ENCODE measurements around the gene PCBP3. TPM values are rescaled to one million over a fixed set of nuclear protein-coding genes. Genes with fewer than 3 reads are reported as not detected.

The PCBP3 gene
- total RNA-seq, 2 experiments from 2014 or later: 4.8 to 5.8 TPM

DNA sequence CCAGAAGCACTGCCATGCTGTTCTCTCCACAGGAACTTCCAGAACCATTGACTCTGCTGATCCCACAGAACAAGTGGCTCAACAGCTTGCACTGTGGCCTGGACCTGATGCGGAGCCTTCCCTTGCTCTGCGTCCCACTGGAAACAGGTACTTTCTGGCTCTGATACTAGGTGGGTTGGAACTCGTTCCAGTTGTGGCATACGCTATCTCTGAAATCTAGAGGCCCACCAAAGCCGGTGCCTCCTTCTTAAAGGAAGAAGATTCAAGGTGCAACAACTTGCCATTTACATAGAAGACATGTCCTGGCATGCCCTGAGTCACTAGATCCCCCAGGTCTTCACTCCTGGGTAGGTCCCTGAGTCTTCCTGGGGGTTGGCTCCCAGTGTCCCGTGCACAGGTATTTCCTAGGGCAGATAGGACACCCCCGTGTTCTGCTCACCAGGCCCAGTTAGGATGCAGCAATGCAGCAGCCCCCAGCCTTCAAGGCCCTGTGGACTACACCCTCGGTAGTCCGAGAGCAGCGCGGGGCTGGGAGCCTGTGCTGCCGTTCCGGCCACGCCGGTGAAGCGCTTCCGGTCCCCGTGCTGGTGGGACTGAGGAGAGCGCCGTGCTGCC is 10.8 kb upstream of the PCBP3 start:
- H3K4me3 Mint-ChIP-seq: no peak overlapping the region
- no peaks in the 10 kb centered on the region for H3K27me3 Mint-ChIP-seq
- DNase-seq: no peak
- ChIA-PET POLR2A (no interaction called here), CTCF (no interaction called here)
- H3K36me3 Mint-ChIP-seq (ENCODE audit: low read depth): no peaks in the 10 kb centered on the region
- H3K27ac Mint-ChIP-seq: no peak overlapping the region
- H3K4me1 Mint-ChIP-seq: peaks cover 3% of the 10 kb centered on the region
- H3K9me3 Mint-ChIP-seq: no peaks in the 10 kb centered on the region

DNA sequence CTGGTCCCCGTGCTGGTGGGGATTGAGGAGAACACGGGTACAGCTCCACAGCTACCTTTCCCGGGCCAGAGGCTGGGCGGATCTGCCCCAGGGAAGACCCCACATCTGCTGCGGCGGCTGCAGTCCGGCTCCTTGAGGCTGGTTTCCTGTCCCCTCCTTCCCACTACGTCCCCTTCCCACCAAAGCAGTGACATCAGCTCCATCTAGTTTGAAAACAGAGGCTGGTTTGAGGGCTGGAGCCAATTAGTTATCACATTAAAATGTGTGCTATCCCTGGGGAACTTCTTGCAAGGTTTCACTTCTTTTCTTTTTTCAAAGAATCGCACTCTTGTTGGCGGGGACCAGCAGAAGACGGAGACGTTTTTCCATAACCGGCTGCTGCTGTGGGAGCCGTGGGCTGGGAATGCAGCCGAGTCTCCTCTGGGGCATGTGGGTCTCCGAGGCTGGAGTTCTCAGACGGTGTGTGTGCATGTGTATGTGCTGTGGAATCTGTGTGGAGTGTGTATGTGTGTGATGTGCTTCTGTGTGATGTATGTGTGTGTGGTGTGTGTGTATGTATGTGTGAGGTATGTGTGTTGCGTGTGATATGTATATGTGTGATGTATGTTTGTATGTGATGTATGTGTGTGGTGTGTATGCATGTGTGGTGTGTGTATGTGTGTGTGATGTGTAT is 8.9 kb upstream of the PCBP3 start:
- peaks cover 10% of the 10 kb centered on the region for H3K4me1 Mint-ChIP-seq

GRCh38 chr21:45635271-45636151 is 8.0 kb upstream of the PCBP3 start:
- no peaks in the 10 kb centered on the region for H3K9me3 Mint-ChIP-seq
- H3K27ac Mint-ChIP-seq: no peak overlapping the region
- H3K36me3 Mint-ChIP-seq (ENCODE audit: low read depth): no peaks in the 10 kb centered on the region
- CTCF ChIA-PET: no interaction called here
- DNase-seq: no peak
- H3K4me3 Mint-ChIP-seq: no peak overlapping the region
- POLR2A ChIA-PET: no interaction called here
- peaks cover 17% of the 10 kb centered on the region for H3K4me1 Mint-ChIP-seq
- H3K27me3 Mint-ChIP-seq: peaks cover 3% of the 10 kb centered on the region

More for the DNA sequence above, 8.9 kb upstream of the PCBP3 start:
- DNase-seq: no peak
- no peak overlapping the region for H3K27ac Mint-ChIP-seq
- no peaks in the 10 kb centered on the region for H3K9me3 Mint-ChIP-seq
- H3K4me3 Mint-ChIP-seq: no peak overlapping the region
- CTCF ChIA-PET: no interaction called here
- H3K27me3 Mint-ChIP-seq: peaks cover 3% of the 10 kb centered on the region
- POLR2A ChIA-PET: no interaction called here
- no peaks in the 10 kb centered on the region for H3K36me3 Mint-ChIP-seq (ENCODE audit: low read depth)

DNA sequence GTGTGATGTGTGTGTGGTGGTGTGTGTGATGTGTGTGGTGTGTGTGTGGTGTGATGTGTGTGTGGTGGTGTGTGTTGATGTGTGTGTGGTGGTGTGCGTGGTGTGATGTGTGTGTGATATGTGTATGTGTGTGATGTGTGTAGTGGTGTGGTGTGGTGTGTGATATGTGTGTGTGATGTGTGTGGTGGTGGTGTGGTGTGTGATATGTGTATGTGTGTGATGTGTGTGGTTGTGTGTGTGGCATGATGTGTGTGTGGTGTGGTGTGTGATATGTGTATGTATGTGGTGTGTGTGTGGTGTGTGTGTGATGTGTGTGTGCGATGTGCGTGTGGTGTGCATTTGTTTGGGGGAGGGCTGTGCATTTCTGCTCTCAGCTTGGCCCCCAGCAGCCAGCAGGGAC is 7.1 kb upstream of the PCBP3 start:
- Mint-ChIP-seq H3K27me3 (peaks cover 3% of the 10 kb centered on the region), H3K4me3 (no peak overlapping the region), H3K36me3 (ENCODE audit: low read depth) (no peaks in the 10 kb centered on the region), H3K9me3 (no peaks in the 10 kb centered on the region), H3K4me1 (peaks cover 21% of the 10 kb centered on the region), H3K27ac (no peak overlapping the region)
- no peak for DNase-seq
- CTCF ChIA-PET: no interaction called here
- POLR2A ChIA-PET: no interaction called here

DNA sequence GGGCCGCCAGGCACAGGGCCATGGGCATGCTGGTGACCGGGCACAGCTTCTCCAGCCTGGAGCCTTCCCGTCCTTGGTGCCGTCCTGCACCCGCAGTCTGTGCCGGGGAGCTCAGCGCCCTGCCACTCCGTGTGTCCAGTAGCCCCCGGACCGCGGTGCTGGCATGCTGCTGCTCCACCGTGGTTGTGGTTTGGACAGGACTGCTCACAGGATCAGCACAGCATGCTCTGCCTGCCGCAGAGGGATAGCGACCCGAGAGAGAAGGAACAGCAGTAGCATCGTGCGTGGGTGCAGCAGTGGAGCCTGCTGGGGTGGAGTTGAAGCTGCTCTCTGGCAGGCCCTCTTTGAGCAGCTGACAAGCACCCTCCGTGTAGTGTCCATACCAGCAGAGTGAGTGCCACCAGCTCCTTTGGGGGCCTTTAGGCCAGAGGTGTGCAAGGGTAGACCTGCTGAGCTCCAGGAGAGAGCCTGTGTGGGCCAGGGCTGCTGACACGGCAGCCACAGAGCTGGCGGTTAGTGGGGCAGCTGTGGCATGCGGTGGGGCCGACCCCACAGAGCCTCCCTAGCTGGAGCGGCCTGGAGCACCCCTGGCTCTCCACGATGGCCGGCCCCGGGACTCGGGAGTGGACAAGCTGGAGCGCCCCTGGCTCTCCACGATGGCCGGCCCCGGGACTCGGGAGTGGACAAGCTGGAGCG is 6.4 kb upstream of the PCBP3 start:
- Mint-ChIP-seq H3K36me3 (ENCODE audit: low read depth) (no peaks in the 10 kb centered on the region), H3K4me1 (peaks cover 21% of the 10 kb centered on the region), H3K9me3 (no peaks in the 10 kb centered on the region), H3K27me3 (peaks cover 3% of the 10 kb centered on the region), H3K27ac (no peak overlapping the region), H3K4me3 (no peak overlapping the region)
- DNase-seq: no peak
- ChIA-PET CTCF (interaction anchor here (1.8 kb wide), 1 partner anchor 52 kb away, joined by 3 read pairs; no protein-coding TSS in a partner anchor), POLR2A (no interaction called here)

- H3K36me3 Mint-ChIP-seq (ENCODE audit: low read depth): no peaks in the 10 kb centered on the region
- no peak for DNase-seq
- no peak overlapping the region for H3K4me3 Mint-ChIP-seq
- H3K4me1 Mint-ChIP-seq: peaks cover 20% of the 10 kb centered on the region
- H3K9me3 Mint-ChIP-seq: no peaks in the 10 kb centered on the region
- no peak overlapping the region for H3K27ac Mint-ChIP-seq
- ChIA-PET CTCF (interaction anchor here (1.8 kb wide), 1 partner anchor 53 kb away, joined by 3 read pairs; no protein-coding TSS in a partner anchor), POLR2A (no interaction called here)
- peaks cover 3% of the 10 kb centered on the region for H3K27me3 Mint-ChIP-seq
Observed at GRCh38 chr21:45637883-45638282, 5.6 kb upstream of the PCBP3 start.

GRCh38 chr21:45638707-45639106 is 4.8 kb upstream of the PCBP3 start:
- H3K4me3 Mint-ChIP-seq: no peak overlapping the region
- H3K4me1 Mint-ChIP-seq: peaks cover 20% of the 10 kb centered on the region
- H3K36me3 Mint-ChIP-seq (ENCODE audit: low read depth): no peaks in the 10 kb centered on the region
- H3K27me3 Mint-ChIP-seq: peaks cover 3% of the 10 kb centered on the region
- no peaks in the 10 kb centered on the region for H3K9me3 Mint-ChIP-seq
- DNase-seq: no peak
- CTCF ChIA-PET: interaction anchor here (1.8 kb wide), 1 partner anchor 54 kb away, joined by 3 read pairs; no protein-coding TSS in a partner anchor
- POLR2A ChIA-PET: no interaction called here
- no peak overlapping the region for H3K27ac Mint-ChIP-seq

DNA sequence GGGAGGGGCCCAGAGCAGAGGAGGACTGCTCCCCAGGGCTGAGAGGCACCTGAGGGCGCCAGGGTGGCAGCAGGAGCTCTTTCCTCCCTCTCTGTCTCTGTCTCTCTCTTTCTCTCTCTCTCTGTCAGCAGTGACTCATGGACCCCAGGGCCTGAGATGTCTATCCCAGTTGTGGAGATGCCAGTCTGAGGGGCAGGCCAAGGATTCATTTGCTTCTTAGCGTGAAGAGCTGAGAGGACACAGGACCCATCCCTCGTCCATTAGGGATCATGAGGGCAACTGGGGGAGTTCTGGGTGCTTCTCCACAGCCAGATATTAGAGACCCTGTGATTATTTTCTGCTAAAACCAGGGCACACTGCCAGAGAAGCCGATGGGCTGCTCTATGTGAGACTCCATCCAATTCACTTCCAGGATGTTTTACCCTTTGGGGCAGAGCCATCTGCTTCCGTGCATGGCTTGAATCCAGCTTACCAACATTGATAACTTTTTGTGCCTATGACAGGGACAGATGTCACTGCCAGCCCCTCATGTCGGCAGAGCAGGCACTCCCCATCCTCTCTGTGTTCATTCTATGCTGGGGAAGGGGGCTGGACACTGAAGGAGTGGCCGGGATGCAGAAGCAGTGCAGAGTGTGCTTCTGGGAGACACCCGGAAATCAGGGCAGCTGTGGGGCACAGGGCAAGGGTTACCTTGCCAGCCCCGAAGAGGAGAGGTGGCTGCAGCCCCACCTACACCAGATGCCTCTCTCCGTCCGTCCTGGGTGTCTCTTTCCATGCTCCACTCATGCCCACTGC is 4.1 kb upstream of the PCBP3 start:
- Mint-ChIP-seq H3K36me3 (ENCODE audit: low read depth) (no peaks in the 10 kb centered on the region), H3K27me3 (peaks cover 3% of the 10 kb centered on the region), H3K4me1 (peaks cover 22% of the 10 kb centered on the region), H3K4me3 (no peak overlapping the region), H3K9me3 (no peaks in the 10 kb centered on the region), H3K27ac (peak overlapping the region; percentile 27)
- ChIA-PET CTCF (interaction anchor here (1.3 to 1.8 kb wide), 2 partner anchors 54 to 60 kb away, joined by 3 read pairs; no protein-coding TSS in a partner anchor), POLR2A (no interaction called here)
- DNase-seq: no peak

DNA sequence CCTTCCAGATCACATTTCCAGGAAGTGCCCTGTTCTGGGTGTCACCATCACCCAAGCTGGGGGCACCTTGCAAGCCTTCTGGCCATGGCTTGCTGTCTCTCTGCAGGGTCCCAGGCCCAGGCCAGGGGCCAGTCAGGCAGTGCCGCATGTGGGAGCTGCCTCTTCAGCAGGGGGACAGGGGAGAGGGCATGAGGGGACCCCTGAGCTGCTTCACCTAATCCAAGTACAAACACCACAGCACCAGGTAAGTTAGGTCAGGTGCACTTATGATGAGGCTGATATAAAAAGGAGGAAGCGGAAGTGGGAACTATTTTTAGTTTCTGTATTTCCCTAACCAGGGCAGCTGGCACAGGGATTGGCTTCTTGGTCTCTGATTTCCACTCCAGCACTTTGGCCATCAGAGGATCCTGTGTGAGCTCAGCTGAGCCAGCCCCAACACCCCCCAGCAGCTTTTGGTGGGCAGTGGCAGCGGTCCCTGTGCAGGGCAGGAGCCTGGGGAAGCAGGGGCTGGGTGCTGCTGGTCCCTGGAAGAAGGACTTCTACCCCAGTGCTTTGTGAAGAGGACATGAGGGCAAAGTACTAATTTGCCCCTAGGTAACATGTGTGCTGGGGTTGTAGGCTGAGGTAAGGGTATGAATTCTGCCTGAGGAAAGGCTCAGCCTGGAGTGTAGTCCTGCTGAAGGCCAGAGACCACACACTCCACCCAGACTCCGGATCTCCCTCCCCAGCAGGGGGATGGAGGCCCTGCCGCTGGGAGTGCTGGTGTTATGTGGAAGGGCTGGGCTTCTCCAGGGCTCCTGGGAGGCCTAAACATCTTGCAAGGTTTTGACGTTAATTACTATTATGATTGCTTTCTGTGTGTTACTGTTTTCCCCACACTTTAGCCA is 3.3 kb upstream of the PCBP3 start:
- ChIA-PET CTCF (interaction anchor here (1.3 kb wide), 1 partner anchor 59 kb away, joined by 3 read pairs; no protein-coding TSS in a partner anchor), POLR2A (no interaction called here)
- DNase-seq: no peak
- peaks cover 29% of the 10 kb centered on the region for H3K4me1 Mint-ChIP-seq
- no peaks in the 10 kb centered on the region for H3K36me3 Mint-ChIP-seq (ENCODE audit: low read depth)
- H3K27me3 Mint-ChIP-seq: peaks cover 8% of the 10 kb centered on the region
- H3K4me3 Mint-ChIP-seq: no peak overlapping the region
- no peaks in the 10 kb centered on the region for H3K9me3 Mint-ChIP-seq
- no peak overlapping the region for H3K27ac Mint-ChIP-seq

GRCh38 chr21:45640888-45641479 is 2.5 kb upstream of the PCBP3 start:
- peaks cover 34% of the 10 kb centered on the region for H3K4me1 Mint-ChIP-seq
- no peak for DNase-seq
- ChIA-PET POLR2A (no interaction called here), CTCF (interaction anchor here (0.7 to 1.2 kb wide), 3 partner anchors 11 to 101 kb away, joined by 3 read pairs; no protein-coding TSS in a partner anchor)
- no peaks in the 10 kb centered on the region for H3K9me3 Mint-ChIP-seq
- peaks cover 2% of the 10 kb centered on the region for H3K36me3 Mint-ChIP-seq (ENCODE audit: low read depth)
- peak overlapping the region; percentile 56 for H3K4me3 Mint-ChIP-seq
- H3K27ac Mint-ChIP-seq: no peak overlapping the region
- H3K27me3 Mint-ChIP-seq: peaks cover 13% of the 10 kb centered on the region

GRCh38 chr21:45641480-45642035 is 2.0 kb upstream of the PCBP3 start:
- peaks cover 34% of the 10 kb centered on the region for H3K4me1 Mint-ChIP-seq
- DNase-seq: no peak
- POLR2A ChIA-PET: no interaction called here
- peaks cover 13% of the 10 kb centered on the region for H3K27me3 Mint-ChIP-seq
- H3K36me3 Mint-ChIP-seq (ENCODE audit: low read depth): peaks cover 2% of the 10 kb centered on the region
- no peak overlapping the region for H3K27ac Mint-ChIP-seq
- CTCF ChIA-PET: interaction anchor here (0.7 to 1.2 kb wide), 4 partner anchors 10 to 426 kb away, joined by 3 to 4 read pairs (median 3); no protein-coding TSS in a partner anchor
- no peaks in the 10 kb centered on the region for H3K9me3 Mint-ChIP-seq
- H3K4me3 Mint-ChIP-seq: peak overlapping the region; percentile 56
